CD4-positive, alpha-beta T cell treated with Interleukin-6 at 100 ng/mL for 8 hours (primary cell): Measurements from ENCODE around the gene EFNA3.
"Not testable (repeated sequence)": the region's sequence is repeated elsewhere in the genome, so short reads cannot be mapped to it uniquely, and the experiment has no call there.

Experiments
- DNase-seq: peaks from one replicate; pipeline ENCODE4 v3.0.0-alpha.2; 2020; ENCODE audit warnings: mixed read lengths, low spot score

Gene EFNA3

GRCh38 chr1:155110826-155111225 is 32.2 kb downstream of the EFNA3 start:
- DNase-seq: no peak

GRCh38 chr1:155113450-155113980 is 34.9 kb downstream of the EFNA3 start:
- DNase-seq: no peak

GRCh38 chr1:155116113-155116764 is 37.6 kb downstream of the EFNA3 start:
- DNase-seq: no peak

- DNase-seq: no peak
Observed at GRCh38 chr1:155117610-155118009, 39.0 kb downstream of the EFNA3 start.

- DNase-seq: not testable (repeated sequence)
Observed at GRCh38 chr1:155118090-155118489, 39.5 kb downstream of the EFNA3 start.

GRCh38 chr1:155120253-155120652 is 41.6 kb downstream of the EFNA3 start:
- DNase-seq: no peak

GRCh38 chr1:155121249-155121648 is 42.6 kb downstream of the EFNA3 start:
- DNase-seq: no peak

- DNase-seq: no peak
Observed at GRCh38 chr1:155122308-155122707, 43.7 kb downstream of the EFNA3 start.

- DNase-seq: no peak
Observed at GRCh38 chr1:155123801-155124200, 45.2 kb downstream of the EFNA3 start.

GRCh38 chr1:155124503-155125463 is 46.1 kb downstream of the EFNA3 start:
- DNase-seq: no peak

GRCh38 chr1:155125511-155125945 is 46.9 kb downstream of the EFNA3 start:
- no peak for DNase-seq

- no peak for DNase-seq
Observed at GRCh38 chr1:155125946-155126555, 47.4 kb downstream of the EFNA3 start.

GRCh38 chr1:155126556-155127104 is 48.0 kb downstream of the EFNA3 start:
- peak; percentile 15 for DNase-seq

GRCh38 chr1:155127105-155127966 is 48.7 kb downstream of the EFNA3 start, which contains the start of gene EFNA1:
Gene EFNA1 (plus strand): TSS chr1:155127876. CDS start chr1:155127978, 102 bp downstream.
- peak; percentile 22 for DNase-seq

- DNase-seq: no peak
Observed at GRCh38 chr1:155127967-155128754, 49.5 kb downstream of the EFNA3 start.

- no peak for DNase-seq
Observed at GRCh38 chr1:155128755-155129473, 50.3 kb downstream of the EFNA3 start.

GRCh38 chr1:155130272-155131006 is 51.8 kb downstream of the EFNA3 start:
- no peak for DNase-seq

- no peak for DNase-seq
Observed at GRCh38 chr1:155131285-155131684, 52.6 kb downstream of the EFNA3 start.

- no peak for DNase-seq
Observed at GRCh38 chr1:155131856-155132255, 53.2 kb downstream of the EFNA3 start.
